Measurements from ENCODE around the gene CDAN1.
A peak's percentile ranks its signal among the peaks of the same experiment; 100 is the strongest.

The CDAN1 gene

DNA sequence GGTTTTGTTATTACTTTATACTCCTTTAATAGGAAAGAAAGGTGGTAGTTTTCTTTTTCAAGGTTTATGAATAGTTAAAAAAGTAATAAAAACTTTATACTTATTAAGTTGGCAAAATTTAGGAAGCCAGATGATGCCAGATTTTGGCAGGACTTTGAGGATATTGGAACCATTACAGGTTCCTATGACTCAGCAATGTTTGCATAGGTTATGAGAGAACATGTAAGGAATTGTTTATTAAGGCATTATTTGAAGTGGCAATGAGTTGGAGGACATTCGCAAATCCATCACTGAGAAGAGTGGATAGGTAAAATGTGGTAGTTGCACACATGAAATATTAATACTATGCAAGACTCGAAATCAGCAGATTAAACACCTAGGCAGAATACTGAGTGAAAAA, 29.9 kb downstream of the CDAN1 start (continued):
- TF ChIP-seq, protein P1, sequence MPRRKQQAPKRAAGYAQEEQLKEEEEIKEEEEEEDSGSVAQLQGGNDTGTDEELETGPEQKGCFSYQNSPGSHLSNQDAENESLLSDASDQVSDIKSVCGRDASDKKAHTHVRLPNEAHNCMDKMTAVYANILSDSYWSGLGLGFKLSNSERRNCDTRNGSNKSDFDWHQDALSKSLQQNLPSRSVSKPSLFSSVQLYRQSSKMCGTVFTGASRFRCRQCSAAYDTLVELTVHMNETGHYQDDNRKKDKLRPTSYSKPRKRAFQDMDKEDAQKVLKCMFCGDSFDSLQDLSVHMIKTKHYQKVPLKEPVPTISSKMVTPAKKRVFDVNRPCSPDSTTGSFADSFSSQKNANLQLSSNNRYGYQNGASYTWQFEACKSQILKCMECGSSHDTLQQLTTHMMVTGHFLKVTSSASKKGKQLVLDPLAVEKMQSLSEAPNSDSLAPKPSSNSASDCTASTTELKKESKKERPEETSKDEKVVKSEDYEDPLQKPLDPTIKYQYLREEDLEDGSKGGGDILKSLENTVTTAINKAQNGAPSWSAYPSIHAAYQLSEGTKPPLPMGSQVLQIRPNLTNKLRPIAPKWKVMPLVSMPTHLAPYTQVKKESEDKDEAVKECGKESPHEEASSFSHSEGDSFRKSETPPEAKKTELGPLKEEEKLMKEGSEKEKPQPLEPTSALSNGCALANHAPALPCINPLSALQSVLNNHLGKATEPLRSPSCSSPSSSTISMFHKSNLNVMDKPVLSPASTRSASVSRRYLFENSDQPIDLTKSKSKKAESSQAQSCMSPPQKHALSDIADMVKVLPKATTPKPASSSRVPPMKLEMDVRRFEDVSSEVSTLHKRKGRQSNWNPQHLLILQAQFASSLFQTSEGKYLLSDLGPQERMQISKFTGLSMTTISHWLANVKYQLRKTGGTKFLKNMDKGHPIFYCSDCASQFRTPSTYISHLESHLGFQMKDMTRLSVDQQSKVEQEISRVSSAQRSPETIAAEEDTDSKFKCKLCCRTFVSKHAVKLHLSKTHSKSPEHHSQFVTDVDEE (CRISPR knock-in tag; IDR thresholded peaks at IDR 0.05) = no peak
- TF ChIP-seq OSR1 (CRISPR knock-in tag; IDR thresholded peaks at IDR 0.05) = no peak
- TF ChIP-seq ZNF565 (CRISPR knock-in tag; conservative IDR thresholded peaks at IDR 0.05; ENCODE audit: low read depth) = no peak

DNA sequence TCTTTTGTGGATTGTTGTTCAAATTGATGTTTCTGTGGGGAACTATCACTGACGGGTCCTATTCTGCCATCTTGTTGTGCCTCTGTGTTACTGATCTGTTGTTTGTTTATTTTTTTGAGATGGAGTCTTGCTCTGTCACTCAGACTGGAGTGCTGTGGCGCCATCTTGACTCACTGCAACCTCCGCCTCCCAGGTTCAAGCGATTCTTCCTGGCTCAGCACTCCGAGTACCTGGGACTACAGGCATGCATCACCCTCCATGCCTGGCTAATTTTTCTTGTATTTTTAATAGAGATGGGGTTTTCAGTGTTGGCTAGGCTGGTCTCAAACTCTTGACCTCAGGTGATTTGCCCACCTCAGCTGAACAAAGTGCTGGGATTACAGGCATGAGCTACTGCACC, 31.6 kb downstream of the CDAN1 start:
- TF ChIP-seq, protein P1 (CRISPR knock-in tag; IDR thresholded peaks at IDR 0.05) = no peak
- TF ChIP-seq ISL1 (CRISPR knock-in tag; IDR thresholded peaks at IDR 0.05) (no peak), GLIS3 (CRISPR knock-in tag; IDR thresholded peaks at IDR 0.05) (no peak), SNAI2 (CRISPR knock-in tag; IDR thresholded peaks at IDR 0.05) (no peak), TOX (CRISPR knock-in tag; IDR thresholded peaks at IDR 0.05; ENCODE audit: borderline replicate concordance) (no peak), ESRRG (CRISPR knock-in tag; IDR thresholded peaks at IDR 0.05) (no peak), ARNTL (CRISPR knock-in tag; IDR thresholded peaks at IDR 0.05; ENCODE audit: borderline replicate concordance, low read depth) (no peak), ZC3H10 (CRISPR knock-in tag; IDR thresholded peaks at IDR 0.05) (no peak), ZNF70 (CRISPR knock-in tag; IDR thresholded peaks at IDR 0.05) (no peak), OSR1 (CRISPR knock-in tag; IDR thresholded peaks at IDR 0.05) (no peak), ZFP3 (CRISPR knock-in tag; IDR thresholded peaks at IDR 0.05) (no peak), ZNF8 (CRISPR knock-in tag; IDR thresholded peaks at IDR 0.05) (no peak), BACH2 (CRISPR knock-in tag; IDR thresholded peaks at IDR 0.05; ENCODE audit: borderline replicate concordance) (no peak), ZFP30 (CRISPR knock-in tag; IDR thresholded peaks at IDR 0.05) (no peak), ZNF565 (CRISPR knock-in tag; conservative IDR thresholded peaks at IDR 0.05; ENCODE audit: low read depth) (no peak)
- TF ChIP-seq, protein P2, sequence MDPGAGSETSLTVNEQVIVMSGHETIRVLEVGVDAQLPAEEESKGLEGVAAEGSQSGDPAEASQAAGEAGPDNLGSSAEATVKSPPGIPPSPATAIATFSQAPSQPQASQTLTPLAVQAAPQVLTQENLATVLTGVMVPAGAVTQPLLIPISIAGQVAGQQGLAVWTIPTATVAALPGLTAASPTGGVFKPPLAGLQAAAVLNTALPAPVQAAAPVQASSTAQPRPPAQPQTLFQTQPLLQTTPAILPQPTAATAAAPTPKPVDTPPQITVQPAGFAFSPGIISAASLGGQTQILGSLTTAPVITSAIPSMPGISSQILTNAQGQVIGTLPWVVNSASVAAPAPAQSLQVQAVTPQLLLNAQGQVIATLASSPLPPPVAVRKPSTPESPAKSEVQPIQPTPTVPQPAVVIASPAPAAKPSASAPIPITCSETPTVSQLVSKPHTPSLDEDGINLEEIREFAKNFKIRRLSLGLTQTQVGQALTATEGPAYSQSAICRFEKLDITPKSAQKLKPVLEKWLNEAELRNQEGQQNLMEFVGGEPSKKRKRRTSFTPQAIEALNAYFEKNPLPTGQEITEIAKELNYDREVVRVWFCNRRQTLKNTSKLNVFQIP (CRISPR knock-in tag; IDR thresholded peaks at IDR 0.05; ENCODE audit: borderline replicate concordance, low read depth) = no peak
- TF ChIP-seq, protein P3, sequence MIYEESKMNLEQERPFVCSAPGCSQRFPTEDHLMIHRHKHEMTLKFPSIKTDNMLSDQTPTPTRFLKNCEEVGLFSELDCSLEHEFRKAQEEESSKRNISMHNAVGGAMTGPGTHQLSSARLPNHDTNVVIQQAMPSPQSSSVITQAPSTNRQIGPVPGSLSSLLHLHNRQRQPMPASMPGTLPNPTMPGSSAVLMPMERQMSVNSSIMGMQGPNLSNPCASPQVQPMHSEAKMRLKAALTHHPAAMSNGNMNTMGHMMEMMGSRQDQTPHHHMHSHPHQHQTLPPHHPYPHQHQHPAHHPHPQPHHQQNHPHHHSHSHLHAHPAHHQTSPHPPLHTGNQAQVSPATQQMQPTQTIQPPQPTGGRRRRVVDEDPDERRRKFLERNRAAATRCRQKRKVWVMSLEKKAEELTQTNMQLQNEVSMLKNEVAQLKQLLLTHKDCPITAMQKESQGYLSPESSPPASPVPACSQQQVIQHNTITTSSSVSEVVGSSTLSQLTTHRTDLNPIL (CRISPR knock-in tag; IDR thresholded peaks at IDR 0.05; ENCODE audit: low read depth) = no peak
- TF ChIP-seq, protein P4, sequence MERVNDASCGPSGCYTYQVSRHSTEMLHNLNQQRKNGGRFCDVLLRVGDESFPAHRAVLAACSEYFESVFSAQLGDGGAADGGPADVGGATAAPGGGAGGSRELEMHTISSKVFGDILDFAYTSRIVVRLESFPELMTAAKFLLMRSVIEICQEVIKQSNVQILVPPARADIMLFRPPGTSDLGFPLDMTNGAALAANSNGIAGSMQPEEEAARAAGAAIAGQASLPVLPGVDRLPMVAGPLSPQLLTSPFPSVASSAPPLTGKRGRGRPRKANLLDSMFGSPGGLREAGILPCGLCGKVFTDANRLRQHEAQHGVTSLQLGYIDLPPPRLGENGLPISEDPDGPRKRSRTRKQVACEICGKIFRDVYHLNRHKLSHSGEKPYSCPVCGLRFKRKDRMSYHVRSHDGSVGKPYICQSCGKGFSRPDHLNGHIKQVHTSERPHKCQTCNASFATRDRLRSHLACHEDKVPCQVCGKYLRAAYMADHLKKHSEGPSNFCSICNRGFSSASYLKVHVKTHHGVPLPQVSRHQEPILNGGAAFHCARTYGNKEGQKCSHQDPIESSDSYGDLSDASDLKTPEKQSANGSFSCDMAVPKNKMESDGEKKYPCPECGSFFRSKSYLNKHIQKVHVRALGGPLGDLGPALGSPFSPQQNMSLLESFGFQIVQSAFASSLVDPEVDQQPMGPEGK (CRISPR knock-in tag; IDR thresholded peaks at IDR 0.05; ENCODE audit: borderline replicate concordance) = no peak
- ATAC-seq = no peak

DNA sequence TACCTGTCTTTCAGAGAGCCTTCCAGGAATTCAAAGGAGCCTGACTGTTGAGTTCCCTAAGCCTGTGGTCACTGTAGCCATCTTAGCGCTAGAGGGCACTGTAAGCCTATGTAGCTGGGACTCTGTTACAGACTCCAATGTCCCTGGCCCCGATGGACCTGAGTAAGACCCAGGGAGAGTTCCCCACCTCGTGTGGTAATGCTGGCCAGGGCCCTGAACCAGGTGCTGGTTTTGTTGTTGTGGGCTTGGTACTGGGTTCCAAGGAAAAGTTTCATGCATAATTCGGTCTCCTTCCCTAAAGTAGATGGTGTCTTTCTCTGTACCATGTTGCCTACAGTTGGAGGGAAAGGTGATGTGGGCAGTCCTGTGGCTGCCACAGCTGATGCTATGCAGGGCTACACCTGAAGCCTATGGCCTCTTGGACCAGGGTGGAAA, 32.4 kb downstream of the CDAN1 start:
- TF ChIP-seq, protein P1 (CRISPR knock-in tag; IDR thresholded peaks at IDR 0.05) = no peak
- TF ChIP-seq ZNF565 (CRISPR knock-in tag; conservative IDR thresholded peaks at IDR 0.05; ENCODE audit: low read depth) (no peak), RARB (CRISPR knock-in tag; IDR thresholded peaks at IDR 0.05) (no peak), CSDC2 (CRISPR knock-in tag; IDR thresholded peaks at IDR 0.05) (no peak), ZFP30 (CRISPR knock-in tag; IDR thresholded peaks at IDR 0.05) (no peak), TOX (CRISPR knock-in tag; IDR thresholded peaks at IDR 0.05; ENCODE audit: borderline replicate concordance) (no peak), ISL1 (CRISPR knock-in tag; IDR thresholded peaks at IDR 0.05) (no peak)
- TF ChIP-seq, protein P5, sequence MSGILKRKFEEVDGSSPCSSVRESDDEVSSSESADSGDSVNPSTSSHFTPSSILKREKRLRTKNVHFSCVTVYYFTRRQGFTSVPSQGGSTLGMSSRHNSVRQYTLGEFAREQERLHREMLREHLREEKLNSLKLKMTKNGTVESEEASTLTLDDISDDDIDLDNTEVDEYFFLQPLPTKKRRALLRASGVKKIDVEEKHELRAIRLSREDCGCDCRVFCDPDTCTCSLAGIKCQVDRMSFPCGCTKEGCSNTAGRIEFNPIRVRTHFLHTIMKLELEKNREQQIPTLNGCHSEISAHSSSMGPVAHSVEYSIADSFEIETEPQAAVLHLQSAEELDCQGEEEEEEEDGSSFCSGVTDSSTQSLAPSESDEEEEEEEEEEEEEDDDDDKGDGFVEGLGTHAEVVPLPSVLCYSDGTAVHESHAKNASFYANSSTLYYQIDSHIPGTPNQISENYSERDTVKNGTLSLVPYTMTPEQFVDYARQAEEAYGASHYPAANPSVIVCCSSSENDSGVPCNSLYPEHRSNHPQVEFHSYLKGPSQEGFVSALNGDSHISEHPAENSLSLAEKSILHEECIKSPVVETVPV (CRISPR knock-in tag; IDR thresholded peaks at IDR 0.05) = no peak
- ATAC-seq = peak; percentile 100
